ENCODE data around the gene POU2F3.

- TF ChIP-seq CTCF (IDR thresholded peaks at IDR 0.05), result no peak
- no peak for TF ChIP-seq POLR2A (IDR thresholded peaks at IDR 0.05)
These were observed 96.9 kb downstream of the POU2F3 start for GRCh38 chr11:120336641-120337354.

Measured in heart left ventricle (tissue), 13 donors.